Neural crest cell (in vitro differentiated cells): ENCODE data around the gene SLC6A6. TPM values are rescaled to one million over a fixed set of nuclear protein-coding genes. Genes with fewer than 3 reads are reported as not detected.
A peak's percentile ranks its signal among the peaks of the same experiment; 100 is the strongest.

Experiments used
- DNase-seq: peaks from one replicate; pipeline ENCODE4 v3.0.0; 2021; ENCODE audit warnings: low read depth, mixed read lengths, low spot score
- H3K27ac Mint-ChIP-seq: one replicate; pipeline ENCODE4 v1.8.0; 2021; ENCODE audit warnings: mild to moderate bottlenecking, mixed read lengths; ENCODE audit not compliant: unreplicated experiment
- H3K27me3 Mint-ChIP-seq: 2 replicates; pipeline ENCODE4 v1.8.0; 2021; ENCODE audit warnings: low read depth, mild to moderate bottlenecking, mixed read lengths
- H3K36me3 Mint-ChIP-seq: 2 replicates; pipeline ENCODE4 v1.8.0; 2021; ENCODE audit warnings: low read depth, mild to moderate bottlenecking, mixed read lengths
- H3K4me1 Mint-ChIP-seq: 2 replicates; pipeline ENCODE4 v1.8.0; 2021; ENCODE audit warnings: mixed read lengths
- H3K4me3 Mint-ChIP-seq: one replicate; pipeline ENCODE4 v1.8.0; 2021; ENCODE audit warnings: mild to moderate bottlenecking, mixed read lengths
- H3K9me3 Mint-ChIP-seq: 2 replicates; pipeline ENCODE4 v1.8.0; 2021; ENCODE audit warnings: mixed read lengths
- CTCF ChIP-seq: fragments of 200-600 bp; sonication (generic); conservative IDR thresholded peaks from 2 replicates; pipeline ENCODE4 v1.5.0; 2021; ENCODE audit warnings: antibody characterized with exemption, mild to moderate bottlenecking
- total RNA-seq: library from RNA; stranded (reverse); gene quantifications from 2 replicates; pipeline ENCODE4 v1.2.1, GENCODE V29; 2021

The SLC6A6 gene
- total RNA-seq, 1 donor from 2014 or later = 33.8 TPM

- H3K9me3 Mint-ChIP-seq = no peaks in the 10 kb centered on the region
- H3K27me3 Mint-ChIP-seq = no peaks in the 10 kb centered on the region
- peaks cover 13% of the 10 kb centered on the region for H3K36me3 Mint-ChIP-seq
- H3K4me3 Mint-ChIP-seq = no peak overlapping the region
- TF ChIP-seq CTCF = no peak
- H3K4me1 Mint-ChIP-seq = peaks cover 49% of the 10 kb centered on the region
- no peak for DNase-seq
- peak overlapping the region; percentile 85 for H3K27ac Mint-ChIP-seq
Observed at GRCh38 chr3:14457999-14458398, 55.6 kb downstream of the SLC6A6 start.

DNA sequence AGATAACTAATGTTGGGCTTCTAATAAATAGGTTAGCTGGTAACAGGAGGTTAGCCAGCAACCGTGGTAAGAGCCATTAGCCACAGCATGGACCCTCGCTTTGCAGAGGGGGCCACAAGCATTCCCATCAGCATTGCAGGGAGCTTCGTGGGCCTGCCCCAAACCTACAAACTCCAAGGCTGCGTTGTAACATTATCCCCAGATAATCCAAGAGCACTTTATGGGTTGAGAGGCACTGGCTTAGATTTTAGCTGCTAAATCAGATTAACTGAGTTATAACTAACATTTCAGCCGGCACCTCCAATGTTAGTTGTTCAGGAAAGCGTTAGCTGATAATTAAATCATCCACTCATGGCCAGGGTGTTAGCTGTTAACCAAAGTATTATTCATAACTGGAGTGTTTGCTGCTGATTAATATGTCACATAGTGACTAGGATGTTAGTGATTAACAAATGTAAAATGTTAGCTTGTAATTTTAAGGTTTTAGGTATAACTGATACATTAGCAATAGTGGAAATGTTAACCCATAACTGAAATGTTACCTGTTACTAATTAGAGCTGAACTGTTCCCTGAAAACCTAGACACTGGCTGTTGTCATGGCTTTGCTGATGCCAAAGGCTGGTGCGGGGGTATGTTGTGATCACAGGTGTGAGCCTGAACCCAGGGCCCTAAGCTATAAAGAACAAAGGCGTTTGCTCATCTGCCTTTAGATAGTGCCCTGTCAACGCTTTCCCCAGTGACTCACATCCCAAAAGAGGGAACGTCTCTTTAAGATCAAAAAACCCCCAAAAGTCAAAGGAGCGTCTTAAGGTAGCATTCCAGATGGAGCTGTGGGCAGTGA, 56.2 kb downstream of the SLC6A6 start:
- H3K27ac Mint-ChIP-seq = peak overlapping the region; percentile 85
- peaks cover 11% of the 10 kb centered on the region for H3K36me3 Mint-ChIP-seq
- H3K27me3 Mint-ChIP-seq = no peaks in the 10 kb centered on the region

DNA sequence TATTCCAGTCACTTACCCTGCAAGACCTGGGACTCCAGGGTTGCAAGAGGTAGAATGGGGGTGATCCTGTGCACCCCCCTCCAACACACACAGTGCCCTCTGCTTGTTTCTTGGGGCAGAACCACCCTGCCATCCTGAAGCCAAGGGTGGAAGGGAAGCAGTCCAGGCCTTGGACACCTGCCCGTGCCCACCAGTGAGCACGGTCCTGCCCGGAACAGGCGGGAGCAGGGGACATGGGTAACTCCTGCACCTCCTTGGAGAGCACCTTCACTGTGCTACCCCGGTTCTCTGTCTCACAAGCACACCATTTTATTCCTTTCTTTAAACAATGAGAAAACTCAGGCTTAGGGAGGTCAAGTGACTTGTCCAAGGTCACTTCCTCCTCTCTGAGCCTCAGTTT, 57.0 kb downstream of the SLC6A6 start:
- Mint-ChIP-seq H3K4me1 (peaks cover 46% of the 10 kb centered on the region), H3K36me3 (peaks cover 11% of the 10 kb centered on the region), H3K4me3 (no peak overlapping the region), H3K9me3 (no peaks in the 10 kb centered on the region), H3K27ac (no peak overlapping the region), H3K27me3 (no peaks in the 10 kb centered on the region)
- TF ChIP-seq CTCF = no peak
- no peak for DNase-seq

More for the DNA sequence above, 56.2 kb downstream of the SLC6A6 start:
- Mint-ChIP-seq H3K9me3 (no peaks in the 10 kb centered on the region), H3K4me3 (peak overlapping the region; percentile 14), H3K4me1 (peaks cover 49% of the 10 kb centered on the region)
- no peak for TF ChIP-seq CTCF
- no peak for DNase-seq

- Mint-ChIP-seq H3K27ac (no peak overlapping the region), H3K4me3 (no peak overlapping the region)
Observed at GRCh38 chr3:14459787-14460186, 57.4 kb downstream of the SLC6A6 start.

DNA sequence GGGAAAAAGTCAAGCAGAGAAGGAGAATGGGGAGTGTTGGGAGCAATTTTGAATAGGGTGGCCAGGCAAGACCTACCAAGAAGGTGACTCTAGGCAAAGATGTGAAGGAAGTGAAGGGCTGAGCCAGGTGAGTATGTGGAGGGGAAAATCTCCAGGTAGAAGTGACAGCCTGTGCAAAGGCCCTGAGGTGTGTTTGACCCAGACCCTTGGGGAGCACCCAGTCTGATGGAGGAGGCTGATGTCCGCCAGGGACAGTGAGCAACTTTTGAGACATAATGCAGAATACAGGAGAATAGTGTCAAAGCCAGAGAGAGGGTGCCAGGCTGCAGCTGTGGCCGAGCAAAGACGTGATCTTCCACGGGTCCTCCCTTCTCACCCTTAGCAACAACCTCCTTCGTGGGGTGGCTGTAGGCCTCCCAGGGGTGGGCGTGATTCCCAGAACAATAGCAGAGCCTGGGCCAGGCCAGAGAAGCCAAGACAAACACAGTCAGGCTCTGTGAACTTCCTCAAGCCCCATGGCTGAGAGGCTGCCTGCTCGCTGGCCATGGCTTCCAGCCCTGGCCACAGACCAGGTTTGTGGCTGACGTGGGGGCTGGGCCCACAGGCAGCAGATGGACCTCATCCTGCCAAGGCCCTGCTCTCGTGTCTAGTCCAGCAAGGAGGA, 58.1 kb downstream of the SLC6A6 start:
- TF ChIP-seq CTCF = no peak
- Mint-ChIP-seq H3K27me3 (no peaks in the 10 kb centered on the region), H3K27ac (peak overlapping the region; percentile 6), H3K36me3 (peaks cover 9% of the 10 kb centered on the region), H3K4me3 (no peak overlapping the region), H3K4me1 (peaks cover 39% of the 10 kb centered on the region), H3K9me3 (no peaks in the 10 kb centered on the region)
- no peak for DNase-seq

More at GRCh38 chr3:14459787-14460186, 57.4 kb downstream of the SLC6A6 start:
- H3K27me3 Mint-ChIP-seq = no peaks in the 10 kb centered on the region
- no peak for TF ChIP-seq CTCF
- H3K9me3 Mint-ChIP-seq = no peaks in the 10 kb centered on the region
- H3K36me3 Mint-ChIP-seq = peaks cover 11% of the 10 kb centered on the region
- H3K4me1 Mint-ChIP-seq = peaks cover 42% of the 10 kb centered on the region
- no peak for DNase-seq
